ENCODE measurements around the gene STAC3.

The STAC3 gene

DNA sequence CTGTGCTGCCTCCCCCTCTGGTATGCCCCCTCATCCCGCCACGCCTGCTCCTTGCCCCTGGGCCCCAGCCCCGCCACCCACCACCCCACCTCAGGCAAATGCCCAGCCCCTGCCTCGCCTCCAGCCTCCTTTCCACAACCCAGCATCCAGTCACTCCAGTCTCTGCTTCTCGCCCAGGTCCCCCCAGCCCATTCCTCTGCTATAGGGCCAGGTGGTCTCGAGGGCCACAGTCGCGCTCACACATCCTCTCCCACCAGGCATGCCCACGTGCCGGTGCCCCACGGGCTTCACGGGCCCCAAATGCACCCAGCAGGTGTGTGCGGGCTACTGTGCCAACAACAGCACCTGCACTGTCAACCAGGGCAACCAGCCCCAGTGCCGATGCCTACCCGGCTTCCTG, 40.5 kb downstream of the STAC3 start:
- no peak for DNase-seq (ENCODE audit: low spot score)

DNA sequence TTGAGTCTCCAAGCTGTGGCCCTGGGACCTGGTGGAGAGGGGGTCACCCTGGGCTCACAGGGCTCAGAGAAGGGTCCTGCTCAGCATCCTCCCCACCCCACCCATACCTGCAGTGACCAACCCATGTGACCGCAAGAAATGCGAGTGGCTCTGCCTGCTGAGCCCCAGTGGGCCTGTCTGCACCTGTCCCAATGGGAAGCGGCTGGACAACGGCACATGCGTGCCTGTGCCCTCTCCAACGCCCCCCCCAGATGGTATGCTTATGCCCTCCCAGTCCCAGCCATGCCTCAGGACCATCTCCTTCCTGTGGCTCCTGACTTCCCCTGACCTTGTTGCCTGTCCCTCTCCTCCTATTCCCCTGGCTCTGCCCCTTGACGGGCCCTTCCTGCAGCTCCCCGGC, 41.1 kb downstream of the STAC3 start:
- no peak for DNase-seq (ENCODE audit: low spot score)

DNA sequence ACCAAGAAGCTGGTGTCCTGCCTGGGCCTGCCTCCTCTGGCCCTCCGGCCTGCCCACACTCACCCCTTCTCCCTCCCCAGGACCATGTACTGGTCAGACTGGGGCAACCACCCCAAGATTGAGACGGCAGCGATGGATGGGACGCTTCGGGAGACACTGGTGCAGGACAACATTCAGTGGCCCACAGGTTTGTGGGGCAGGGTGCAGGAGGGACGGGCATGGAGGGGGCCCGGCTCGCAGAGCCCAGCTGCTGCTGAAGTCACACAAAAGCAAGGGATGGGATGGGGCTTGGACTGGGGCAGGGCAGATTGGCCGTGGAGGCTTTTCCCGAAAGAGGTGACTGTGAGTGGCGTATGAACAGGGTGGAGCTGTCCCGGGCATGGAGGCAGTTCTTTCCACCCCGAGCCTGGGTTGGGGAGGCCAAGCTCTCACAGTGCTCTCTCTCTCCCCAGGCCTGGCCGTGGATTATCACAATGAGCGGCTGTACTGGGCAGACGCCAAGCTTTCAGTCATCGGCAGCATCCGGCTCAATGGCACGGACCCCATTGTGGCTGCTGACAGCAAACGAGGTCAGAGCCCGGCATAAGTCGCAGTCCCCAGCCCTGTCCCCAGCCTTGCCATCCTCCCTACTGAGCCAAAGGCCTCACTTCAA, 42.2 kb downstream of the STAC3 start:
- DNase-seq (ENCODE audit: low spot score) = peak; percentile 59

DNA sequence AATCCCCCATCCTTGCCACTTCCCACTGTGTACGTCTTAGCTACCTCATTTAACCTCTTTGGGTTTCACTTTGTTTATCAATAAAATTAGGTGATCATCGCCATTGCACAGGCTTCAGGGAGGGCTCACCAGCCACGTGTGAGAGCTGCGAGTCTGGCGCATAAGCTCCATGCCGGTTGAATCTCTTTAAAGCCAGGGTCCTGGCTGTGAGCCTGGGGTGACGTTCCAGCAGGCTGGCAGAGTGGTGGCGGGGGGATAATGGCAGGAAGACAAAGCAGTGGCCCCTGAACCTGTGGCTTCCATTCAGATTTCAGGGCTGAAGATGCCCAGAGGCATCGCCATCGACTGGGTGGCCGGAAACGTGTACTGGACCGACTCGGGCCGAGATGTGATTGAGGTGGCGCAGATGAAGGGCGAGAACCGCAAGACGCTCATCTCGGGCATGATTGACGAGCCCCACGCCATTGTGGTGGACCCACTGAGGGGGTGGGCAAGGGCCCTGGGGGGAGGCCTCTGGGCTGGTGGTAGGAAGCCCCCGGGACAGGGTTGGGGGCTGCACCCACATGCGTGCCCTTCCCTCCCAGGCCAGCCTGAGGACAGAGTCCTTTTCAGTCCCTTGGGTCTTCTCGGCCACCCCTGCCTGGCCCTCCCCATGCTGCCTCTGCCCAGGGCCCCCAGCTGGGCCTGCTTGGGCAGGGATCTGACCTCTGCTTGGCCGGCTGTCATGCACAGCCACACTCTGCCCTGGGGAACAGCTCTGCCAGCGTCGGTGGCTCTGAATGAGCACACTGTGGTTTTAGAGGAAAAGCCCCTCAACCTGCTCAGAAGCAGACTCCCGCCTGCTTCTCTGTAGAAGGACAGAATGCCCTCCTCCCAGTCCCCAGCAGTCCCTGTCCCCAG, 43.0 kb downstream of the STAC3 start:
- no peak for DNase-seq (ENCODE audit: low spot score)

DNA sequence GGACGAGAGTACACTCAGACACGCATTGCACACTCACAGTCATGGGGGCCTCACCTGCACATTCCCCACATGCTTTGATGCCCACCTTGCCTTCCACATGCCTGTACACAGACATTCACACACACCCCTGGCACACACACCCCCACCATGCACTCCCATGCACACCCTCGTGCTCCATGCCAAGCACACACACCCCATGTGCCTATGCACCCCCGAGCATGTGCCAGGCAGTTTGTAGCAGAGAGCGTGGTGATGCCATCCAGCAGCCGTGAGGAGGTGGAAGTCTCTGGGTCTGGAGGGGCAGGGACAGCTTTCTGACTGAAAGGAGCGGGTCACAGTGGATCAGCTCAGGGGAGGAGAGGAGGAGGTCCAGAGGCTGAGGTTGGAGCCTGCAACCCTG, 45.1 kb downstream of the STAC3 start:
- DNase-seq (ENCODE audit: low spot score) = no peak

DNA sequence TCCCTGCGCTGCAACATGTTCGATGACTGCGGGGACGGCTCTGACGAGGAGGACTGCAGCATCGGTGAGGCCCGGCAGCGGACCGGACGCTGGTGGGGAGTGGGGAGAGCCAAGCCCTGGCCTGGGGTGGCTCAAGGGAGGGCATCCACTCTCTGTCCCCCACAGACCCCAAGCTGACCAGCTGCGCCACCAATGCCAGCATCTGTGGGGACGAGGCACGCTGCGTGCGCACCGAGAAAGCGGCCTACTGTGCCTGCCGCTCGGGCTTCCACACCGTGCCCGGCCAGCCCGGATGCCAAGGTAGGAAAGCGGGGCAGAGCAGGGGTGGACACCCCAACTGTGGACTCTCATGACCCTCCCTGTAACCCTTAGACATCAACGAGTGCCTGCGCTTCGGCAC, 45.8 kb downstream of the STAC3 start:
- no peak for DNase-seq (ENCODE audit: low spot score)

DNA sequence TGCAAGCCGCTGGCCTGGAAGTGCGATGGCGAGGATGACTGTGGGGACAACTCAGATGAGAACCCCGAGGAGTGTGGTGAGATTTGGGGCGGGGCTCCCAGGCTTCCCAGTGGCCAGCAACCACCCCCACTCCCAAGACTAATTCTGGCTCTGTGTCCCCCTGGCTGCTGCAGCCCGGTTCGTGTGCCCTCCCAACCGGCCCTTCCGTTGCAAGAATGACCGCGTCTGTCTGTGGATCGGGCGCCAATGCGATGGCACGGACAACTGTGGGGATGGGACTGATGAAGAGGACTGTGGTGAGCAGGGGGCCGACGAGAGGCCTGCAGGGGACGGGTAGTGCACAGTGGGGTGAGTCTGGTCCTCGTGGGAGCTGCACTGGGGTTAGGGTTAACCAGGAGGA, 46.5 kb downstream of the STAC3 start:
- DNase-seq (ENCODE audit: low spot score) = no peak

DNA sequence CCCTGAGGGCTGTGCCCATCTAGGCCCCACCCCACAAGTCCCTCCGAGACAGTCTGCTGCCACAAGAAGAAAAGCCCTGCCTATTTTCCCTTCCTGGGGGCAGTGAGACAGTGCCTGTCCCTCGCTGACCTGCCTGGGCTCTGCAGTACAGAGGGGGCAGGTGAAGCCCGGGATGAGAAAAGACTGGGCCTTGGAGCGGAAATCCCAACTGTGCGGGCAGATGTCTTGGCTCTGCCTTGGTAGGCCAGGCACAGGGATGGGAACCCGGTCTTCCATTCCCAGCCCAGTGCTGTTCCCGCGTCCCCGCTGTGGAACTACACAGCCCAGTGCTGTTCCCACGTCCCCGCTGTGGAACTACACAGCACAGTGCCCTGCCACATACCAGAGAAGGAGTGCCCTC, 47.2 kb downstream of the STAC3 start:
- peak; percentile 93 for DNase-seq (ENCODE audit: low spot score)

DNA sequence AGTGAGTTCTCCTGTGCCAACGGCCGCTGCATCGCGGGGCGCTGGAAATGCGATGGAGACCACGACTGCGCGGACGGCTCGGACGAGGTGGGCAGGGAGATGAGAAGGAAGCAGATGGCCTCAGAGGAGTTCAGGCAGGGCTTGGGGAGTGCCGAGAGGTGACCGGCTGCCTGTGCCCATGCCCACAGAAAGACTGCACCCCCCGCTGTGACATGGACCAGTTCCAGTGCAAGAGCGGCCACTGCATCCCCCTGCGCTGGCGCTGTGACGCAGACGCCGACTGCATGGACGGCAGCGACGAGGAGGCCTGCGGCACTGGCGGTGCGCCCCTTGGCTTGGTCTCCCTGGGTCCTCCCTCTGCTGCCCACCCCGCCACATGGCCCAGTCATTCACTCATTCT, 47.8 kb downstream of the STAC3 start:
- DNase-seq (ENCODE audit: low spot score) = peak; percentile 54

DNA sequence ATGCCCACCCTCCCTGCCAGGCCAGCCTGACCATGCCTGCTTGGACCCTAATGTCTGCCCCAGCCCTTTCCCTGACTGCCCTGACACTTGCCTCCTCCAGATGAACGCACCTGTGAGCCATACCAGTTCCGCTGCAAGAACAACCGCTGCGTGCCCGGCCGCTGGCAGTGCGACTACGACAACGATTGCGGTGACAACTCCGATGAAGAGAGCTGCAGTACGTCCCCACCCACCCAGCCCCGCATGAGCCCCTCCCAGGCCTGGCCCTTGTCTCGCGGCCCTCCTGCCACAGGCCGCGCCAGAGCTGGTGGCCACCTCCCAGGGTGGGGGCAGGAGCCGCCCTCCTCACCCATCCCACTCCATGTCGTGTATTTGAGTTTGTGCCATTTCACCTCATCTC, 48.7 kb downstream of the STAC3 start:
- no peak for DNase-seq (ENCODE audit: low spot score)

DNA sequence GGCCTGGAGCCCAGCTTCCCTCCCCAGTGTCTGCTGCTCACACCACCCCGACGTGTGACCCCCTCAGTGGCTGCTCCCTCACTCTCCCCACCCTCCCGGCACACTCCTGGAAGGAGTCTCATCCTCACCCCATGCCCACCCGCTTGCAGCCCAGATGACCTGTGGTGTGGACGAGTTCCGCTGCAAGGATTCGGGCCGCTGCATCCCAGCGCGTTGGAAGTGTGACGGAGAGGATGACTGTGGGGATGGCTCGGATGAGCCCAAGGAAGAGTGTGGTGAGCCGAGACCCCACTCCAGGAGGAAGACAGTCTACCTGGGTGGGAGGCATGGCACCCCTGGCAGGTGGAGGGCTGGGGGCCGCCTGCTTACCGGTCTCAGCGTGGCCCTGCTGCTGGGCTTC, 49.4 kb downstream of the STAC3 start:
- DNase-seq (ENCODE audit: low spot score) = no peak

DNA sequence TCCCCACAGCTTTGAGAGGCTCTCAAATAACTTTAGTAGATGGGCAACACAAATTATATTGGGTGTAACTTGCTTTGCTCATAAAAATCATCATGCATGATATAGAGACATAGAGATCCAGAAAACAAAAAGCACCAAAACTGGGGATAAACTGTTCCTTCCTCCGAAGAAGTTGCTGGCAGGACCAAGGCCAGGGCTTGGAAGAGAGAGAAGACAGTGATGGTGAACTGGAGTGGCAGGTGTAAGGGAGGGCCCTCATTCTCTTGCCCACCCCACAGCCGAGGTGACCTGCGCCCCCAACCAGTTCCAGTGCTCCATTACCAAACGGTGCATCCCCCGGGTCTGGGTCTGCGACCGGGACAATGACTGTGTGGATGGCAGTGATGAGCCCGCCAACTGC, 49.8 kb downstream of the STAC3 start:
- DNase-seq (ENCODE audit: low spot score) = no peak

DNA sequence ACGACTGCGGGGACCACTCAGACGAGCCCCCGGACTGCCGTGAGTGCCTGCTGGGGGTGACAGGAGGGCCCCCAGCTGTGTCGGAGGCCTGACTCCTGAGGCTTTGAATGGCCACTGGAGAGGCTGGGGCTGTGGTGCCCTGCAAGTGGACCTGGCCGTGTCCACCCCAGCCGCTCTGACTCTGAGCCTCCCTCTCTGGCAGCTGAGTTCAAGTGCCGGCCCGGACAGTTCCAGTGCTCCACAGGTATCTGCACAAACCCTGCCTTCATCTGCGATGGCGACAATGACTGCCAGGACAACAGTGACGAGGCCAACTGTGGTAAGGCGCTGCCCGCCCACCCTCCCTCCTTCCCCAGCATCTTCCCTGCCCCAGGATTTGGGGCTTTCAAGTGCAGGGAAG, 50.5 kb downstream of the STAC3 start:
- no peak for DNase-seq (ENCODE audit: low spot score)

DNA sequence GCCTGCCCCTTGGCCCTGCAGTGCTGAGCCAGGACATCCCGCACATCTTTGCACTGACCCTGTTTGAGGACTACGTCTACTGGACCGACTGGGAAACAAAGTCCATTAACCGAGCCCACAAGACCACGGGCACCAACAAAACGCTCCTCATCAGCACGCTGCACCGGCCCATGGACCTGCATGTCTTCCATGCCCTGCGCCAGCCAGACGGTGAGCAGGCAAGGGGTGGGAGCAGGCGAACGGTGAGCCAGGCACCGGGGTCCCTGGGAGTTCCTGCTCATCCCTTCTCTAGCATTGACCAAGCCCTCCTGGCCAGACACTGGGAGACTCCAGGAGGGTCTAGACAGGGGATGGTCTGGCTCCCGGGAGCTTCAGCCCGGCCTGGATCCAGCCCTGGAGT, 51.8 kb downstream of the STAC3 start:
- no peak for DNase-seq (ENCODE audit: low spot score)

DNA sequence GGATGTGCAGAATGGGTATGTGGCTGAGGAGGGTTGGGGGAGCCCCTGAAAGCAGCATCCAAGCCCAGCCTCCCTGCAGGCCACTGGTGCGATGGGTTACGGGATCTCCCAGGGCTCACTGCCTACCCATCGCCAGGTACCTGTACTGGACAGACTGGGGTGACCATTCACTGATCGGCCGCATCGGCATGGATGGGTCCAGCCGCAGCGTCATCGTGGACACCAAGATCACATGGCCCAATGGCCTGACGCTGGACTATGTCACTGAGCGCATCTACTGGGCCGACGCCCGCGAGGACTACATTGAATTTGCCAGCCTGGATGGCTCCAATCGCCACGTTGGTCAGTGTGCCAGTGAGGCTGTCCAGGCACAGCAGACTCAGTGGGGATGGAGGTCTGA, 52.7 kb downstream of the STAC3 start:
- DNase-seq (ENCODE audit: low spot score) = no peak

DNA sequence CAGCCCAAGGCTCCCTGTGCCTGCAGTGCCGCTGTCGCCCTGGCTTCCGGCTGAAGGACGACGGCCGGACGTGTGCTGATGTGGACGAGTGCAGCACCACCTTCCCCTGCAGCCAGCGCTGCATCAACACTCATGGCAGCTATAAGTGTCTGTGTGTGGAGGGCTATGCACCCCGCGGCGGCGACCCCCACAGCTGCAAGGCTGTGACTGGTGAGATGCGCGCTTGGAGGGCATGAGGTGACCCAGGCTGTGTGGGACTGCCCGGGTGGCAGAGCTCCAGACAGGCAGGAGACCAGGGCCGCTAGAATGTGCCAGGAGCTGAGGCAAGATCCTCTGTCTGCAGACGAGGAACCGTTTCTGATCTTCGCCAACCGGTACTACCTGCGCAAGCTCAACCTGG, 54.0 kb downstream of the STAC3 start:
- DNase-seq (ENCODE audit: low spot score) = no peak

DNA sequence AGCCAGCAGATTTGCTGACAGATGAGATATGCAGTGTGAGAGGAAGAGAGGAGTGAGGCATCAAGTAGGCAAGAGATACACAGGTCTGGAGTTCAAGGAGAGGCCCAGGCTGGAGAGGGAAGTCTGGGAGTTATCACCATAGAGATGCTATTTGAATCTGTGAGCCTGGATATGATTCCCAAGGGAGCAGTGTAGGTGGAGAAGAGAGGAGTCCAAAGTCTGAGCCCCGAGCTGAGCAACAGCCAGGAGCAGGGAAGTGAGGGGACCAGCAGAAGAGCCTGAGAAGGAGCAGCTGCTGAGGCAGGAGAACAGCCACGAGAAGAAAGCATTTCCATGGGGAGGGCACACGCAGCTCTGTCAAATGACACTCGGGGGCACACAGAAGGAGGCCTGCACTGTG, 54.5 kb downstream of the STAC3 start:
- no peak for DNase-seq (ENCODE audit: low spot score)

DNA sequence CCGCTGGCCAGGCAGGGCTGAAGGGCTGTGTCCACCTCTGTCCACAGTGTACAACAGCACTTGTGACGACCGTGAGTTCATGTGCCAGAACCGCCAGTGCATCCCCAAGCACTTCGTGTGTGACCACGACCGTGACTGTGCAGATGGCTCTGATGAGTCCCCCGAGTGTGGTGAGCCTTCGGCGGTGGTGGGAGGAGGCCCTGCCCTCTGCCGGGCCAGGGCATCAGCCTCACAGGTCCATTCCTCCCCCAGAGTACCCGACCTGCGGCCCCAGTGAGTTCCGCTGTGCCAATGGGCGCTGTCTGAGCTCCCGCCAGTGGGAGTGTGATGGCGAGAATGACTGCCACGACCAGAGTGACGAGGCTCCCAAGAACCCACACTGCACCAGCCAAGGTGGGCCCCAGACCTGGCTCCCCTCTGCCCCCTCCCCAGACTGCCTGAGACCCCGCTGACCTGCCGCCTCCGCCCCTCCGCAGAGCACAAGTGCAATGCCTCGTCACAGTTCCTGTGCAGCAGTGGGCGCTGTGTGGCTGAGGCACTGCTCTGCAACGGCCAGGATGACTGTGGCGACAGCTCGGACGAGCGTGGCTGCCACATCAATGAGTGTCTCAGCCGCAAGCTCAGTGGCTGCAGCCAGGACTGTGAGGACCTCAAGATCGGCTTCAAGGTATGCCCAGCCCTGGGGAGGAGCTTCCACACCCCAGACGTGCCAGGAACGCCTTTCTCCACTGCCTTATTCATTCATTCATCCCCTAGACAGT, 55.2 kb downstream of the STAC3 start:
- DNase-seq (ENCODE audit: low spot score) = peak; percentile 53

DNA sequence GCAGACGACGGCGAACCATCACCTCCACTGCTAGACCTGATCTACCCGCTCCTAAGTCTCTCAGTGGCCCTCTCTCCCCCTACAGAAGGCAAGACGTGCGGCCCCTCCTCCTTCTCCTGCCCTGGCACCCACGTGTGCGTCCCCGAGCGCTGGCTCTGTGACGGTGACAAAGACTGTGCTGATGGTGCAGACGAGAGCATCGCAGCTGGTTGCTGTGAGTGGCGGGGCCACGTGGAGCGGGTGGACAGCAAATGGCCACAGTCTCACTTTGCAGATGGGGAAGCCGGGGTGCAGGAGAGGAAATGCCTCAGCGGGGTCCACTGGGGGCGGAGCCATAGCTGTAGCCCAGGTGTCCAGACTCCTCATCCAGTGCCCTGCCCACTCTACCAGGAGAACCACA, 55.8 kb downstream of the STAC3 start:
- DNase-seq (ENCODE audit: low spot score) = no peak

DNA sequence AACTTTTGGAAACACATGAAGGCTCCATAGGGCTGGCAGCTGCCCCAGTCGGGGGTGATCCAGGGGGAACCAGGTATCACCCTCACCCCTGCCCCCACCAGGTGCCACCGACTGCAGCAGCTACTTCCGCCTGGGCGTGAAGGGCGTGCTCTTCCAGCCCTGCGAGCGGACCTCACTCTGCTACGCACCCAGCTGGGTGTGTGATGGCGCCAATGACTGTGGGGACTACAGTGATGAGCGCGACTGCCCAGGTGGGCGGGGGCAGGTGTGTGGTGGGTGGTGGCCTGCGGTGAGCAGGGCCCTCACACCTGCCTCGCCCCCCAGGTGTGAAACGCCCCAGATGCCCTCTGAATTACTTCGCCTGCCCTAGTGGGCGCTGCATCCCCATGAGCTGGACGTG, 56.7 kb downstream of the STAC3 start:
- no peak for DNase-seq (ENCODE audit: low spot score)

DNA sequence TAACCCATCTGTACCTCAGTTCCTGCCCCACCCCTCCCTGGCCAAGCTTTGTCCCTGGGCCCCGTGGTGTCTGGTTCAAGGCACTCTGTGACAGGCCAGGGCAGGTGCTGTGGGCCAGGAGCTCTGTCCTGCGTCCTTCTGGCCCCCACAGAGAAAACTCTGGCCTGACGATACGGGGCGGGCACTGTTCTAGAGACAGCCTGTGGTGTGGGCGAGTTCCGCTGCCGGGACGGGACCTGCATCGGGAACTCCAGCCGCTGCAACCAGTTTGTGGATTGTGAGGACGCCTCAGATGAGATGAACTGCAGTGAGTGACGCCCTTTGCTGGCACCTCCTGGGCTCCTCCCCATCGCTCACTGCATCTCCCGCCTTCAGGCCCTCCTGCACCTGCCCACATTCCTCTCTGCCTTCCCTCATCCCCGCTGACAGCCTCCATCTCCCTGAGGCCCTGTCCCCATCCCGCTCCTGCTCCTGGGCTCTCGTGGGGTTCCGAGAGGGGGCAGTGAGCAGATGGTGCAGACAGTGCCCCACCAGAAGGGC, 57.2 kb downstream of the STAC3 start:
- DNase-seq (ENCODE audit: low spot score) = no peak
